Epithelial cell of proximal tubule (primary cell): ENCODE results near the gene NAT14. TPM values are rescaled to one million over a fixed set of nuclear protein-coding genes. Genes with fewer than 3 reads are reported as not detected.

Experiments used
- DNase-seq: peaks from one replicate; pipeline ENCODE4 v3.0.0-alpha.2; 2011; ENCODE audit warnings: low read depth
- H3K4me3 ChIP-seq: 2 replicates; pipeline ENCODE4 v1.5.1; 2011; ENCODE audit warnings: low read depth, mild to moderate bottlenecking, low read length
- CTCF ChIP-seq: conservative IDR thresholded peaks from 2 replicates; pipeline ENCODE4 v1.5.1; 2012; ENCODE audit warnings: low read depth, mild to moderate bottlenecking, low read length
- total RNA-seq: library from RNA; depleted of rRNA; stranded (reverse); fragments of >200 nt; gene quantifications from 2 replicates; pipeline ENCODE4 v1.2.3, GENCODE V29; 2015

NAT14 gene
- total RNA-seq, 1 donor from 2014 or later = 29.2 TPM

GRCh38 chr19:55479045-55479444 lies 5.9 kb upstream of the NAT14 start:
- DNase-seq = no peak
- no peak for TF ChIP-seq CTCF
- H3K4me3 ChIP-seq = no peak overlapping the region

GRCh38 chr19:55479451-55480230 lies 5.3 kb upstream of the NAT14 start:
- peak overlapping the region; percentile 31 for H3K4me3 ChIP-seq
- DNase-seq = peak; percentile 51
- no peak for TF ChIP-seq CTCF

GRCh38 chr19:55481148-55481793 lies 3.7 kb upstream of the NAT14 start:
- TF ChIP-seq CTCF = no peak
- no peak overlapping the region for H3K4me3 ChIP-seq
- DNase-seq = no peak

GRCh38 chr19:55481794-55482155 lies 3.2 kb upstream of the NAT14 start:
- no peak for DNase-seq
- no peak overlapping the region for H3K4me3 ChIP-seq
- TF ChIP-seq CTCF = no peak

GRCh38 chr19:55482156-55482961 lies 2.6 kb upstream of the NAT14 start:
- no peak for TF ChIP-seq CTCF
- no peak for DNase-seq
- H3K4me3 ChIP-seq = no peak overlapping the region

GRCh38 chr19:55482967-55483705 lies 1.9 kb upstream of the NAT14 start:
- DNase-seq = no peak
- H3K4me3 ChIP-seq = no peak overlapping the region
- no peak for TF ChIP-seq CTCF
